GM21737 (cell line): ENCODE data around the gene SOSTDC1.

Experiments used
- ATAC-seq: cut with Tn5 transposase; IDR thresholded peaks from one replicate; pipeline ENCODE4 v1.9.1; 2021; ENCODE audit warnings: mild to moderate bottlenecking, moderate library complexity; ENCODE audit not compliant: unreplicated experiment

The SOSTDC1 gene

DNA sequence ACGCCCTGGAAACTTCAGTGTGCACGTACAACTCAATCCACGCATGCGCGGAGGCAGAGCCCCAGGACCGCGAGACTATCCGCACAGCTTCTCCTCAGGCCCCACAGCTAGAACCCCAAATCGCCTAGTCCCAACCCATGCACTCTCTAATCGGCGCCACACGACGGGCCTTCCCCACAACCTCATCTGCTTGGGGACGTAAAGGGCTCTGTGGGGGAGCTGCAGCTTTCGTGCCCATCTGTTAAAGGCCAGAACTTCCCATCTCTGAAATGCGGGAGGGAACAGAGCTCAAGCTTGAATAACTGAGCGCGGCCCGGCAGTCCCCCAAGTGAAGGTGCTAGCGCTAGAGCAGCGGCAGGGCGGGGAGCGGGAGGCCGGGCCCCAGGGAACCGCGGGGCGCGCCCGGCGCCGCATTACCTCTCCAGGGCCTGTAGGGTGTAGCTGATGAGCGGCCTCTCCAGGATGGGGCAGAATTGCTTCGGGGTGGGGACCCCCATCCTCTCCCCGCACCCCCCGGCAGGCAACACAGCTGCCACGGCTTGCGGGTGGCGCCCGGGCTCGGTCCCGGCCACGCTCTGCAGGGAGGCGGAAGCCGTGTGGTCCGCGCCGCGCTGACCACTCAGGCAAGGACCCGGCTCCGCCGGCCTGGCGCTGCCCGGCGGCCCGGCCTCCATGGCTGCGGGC is 44.7 kb downstream of the SOSTDC1 start:
- peak; percentile 89 for ATAC-seq

DNA sequence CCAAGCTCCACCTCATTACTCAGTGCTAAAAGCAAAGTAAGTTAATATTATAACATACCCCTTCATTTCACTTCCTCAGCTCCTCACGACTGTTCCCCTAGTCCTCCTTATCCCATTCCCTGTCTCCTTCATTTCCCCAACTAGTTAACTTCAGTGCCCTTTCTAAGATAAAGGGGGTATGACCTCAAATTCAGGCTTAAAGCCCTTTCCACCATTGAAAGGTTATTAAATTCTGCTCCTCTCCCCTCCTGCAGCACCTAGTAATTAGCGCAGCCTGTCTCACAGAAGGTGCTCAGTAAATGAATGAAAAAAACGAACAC is 45.2 kb downstream of the SOSTDC1 start:
- no peak for ATAC-seq

DNA sequence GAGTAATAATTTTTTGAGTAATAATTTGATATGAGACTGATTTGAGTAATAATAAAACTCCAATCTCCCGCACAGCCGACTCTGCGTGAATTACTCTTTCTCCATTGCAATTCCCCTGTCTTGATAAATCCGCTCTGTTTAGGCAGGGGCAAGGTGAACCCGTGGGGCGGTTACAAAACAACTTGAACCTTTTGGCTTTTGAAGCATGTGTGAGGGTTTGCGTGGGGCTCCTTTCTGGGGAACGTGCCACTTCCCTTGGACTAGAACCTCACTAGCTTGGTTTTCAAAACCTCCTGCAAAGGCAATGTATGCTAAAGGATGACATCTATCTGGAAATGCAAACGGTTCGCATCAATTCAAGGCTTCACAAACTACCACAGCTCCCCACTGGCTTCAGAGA is 45.7 kb downstream of the SOSTDC1 start:
- no peak for ATAC-seq

DNA sequence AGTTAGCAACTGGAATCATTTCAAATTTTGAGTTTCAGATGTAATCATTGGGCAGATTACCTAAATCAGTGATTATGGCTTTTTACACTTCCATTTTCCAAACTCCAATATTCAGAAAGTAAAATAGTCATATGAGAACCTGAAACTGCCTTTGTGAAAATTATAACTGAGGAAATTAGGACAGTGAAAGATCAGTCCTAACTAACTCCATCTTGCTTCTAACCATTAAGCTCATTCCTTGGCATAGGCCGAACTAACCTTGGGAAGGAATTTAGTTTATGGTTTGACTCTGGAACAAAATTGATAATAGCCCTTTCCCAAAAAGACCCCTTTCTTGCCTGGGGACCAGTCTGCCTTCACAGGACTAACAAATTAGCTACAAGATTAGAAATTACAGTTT is 46.4 kb downstream of the SOSTDC1 start:
- no peak for ATAC-seq

DNA sequence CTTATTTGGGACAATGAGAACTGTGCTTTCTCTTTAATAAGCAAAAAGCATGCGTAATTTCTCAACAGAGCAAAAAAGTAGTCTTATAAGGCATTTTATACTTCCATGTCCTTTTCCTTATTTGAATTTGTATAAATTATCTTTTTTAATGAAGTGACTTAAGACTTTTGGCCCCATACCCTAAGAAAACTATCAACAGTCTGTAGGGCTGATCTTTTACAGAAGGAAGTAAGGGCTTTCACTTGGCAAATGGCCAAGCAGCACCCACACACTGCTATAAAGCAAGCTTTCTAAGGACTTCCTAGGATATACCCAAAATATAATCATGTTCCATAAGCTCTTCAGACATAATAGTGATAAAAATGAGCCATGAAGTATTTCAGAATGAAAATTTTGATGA is 47.6 kb downstream of the SOSTDC1 start:
- ATAC-seq, result no peak

DNA sequence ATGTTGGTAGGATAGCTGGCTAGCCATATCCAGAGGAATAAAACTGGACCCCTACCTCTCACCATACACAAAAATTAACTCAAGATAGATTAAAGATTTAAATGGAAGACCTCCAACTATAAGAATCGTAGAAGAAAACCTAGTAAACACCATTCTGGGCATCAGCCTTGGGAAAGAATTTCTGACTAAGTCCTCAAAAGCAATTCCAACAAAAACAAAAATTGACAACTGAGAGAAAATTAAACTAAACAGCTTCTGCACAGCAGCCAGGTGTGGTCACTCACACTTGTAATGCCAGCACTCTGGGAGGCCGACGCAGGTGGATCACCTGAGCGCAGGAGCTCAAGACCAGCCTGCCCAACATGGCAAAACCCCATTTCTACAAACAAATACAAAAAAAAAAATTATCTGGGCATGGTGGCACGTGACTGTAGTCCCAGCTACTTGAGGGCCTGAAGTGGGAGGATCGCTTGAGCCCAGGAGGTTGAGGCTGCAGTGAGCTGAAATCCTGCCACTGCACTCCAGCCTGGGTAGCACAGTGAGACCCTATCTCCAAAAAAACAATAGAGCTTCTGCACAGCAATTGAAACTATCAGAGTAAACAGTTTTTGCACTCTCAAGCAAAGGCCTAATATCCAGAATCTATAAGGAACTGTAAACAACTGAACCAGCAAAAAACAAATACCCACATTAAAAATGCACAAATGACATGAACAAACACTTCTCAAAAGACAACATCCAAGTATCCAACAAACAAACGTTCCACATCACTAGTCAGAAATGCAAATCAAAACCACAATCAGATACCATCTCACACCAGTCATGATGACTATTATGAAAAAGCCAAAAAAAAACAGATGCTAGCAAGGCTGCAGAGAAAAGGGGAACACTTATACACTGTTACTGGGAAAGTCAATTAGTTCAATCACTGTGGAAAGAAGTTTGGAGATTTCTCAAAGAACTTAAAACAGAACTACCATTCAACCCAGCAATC is 49.0 kb downstream of the SOSTDC1 start:
- no peak for ATAC-seq

DNA sequence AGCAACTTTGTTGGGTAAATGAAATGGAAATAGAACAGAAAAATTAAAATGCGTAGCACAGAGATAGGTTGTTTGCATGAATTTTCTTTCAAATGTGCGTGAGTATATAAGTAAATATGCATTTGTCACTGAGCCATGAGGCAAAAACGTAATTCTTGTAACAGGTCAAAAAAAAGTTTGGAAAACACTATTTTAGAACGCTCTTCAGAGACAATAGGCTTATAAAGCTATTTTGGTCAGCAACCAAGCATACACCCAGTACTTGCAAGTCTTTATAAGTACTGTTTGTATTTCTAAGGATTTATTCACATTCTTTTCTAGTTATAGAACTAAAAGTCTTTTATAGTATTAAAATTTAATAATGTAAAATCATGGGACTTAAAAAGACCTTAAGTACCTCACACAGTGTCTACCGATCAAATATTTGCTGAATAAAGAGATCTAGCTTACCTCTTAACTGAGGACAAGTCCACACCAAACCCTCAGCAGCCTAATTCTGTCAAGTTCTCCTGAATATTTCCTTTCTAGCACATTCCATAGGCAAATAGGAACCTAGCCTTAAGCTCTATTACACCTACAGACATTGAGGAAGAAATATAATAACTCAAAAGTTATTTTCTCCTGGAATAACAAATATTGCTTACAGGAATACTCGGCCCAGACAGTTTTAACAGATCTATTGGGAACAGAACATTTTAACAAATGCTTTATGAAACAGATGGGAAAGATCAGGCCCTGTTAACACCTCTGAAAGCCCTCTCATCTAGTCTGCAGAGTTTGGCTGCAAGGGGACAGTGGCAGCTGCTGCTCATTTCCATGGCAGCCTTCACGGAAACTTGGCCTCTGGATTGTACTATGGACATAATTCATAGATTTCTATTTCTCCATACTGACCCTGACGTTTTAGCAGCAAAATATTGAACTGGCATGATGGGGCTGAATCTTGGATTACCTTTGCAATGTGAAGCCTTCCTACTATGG is 53.0 kb downstream of the SOSTDC1 start:
- ATAC-seq, result no peak
